Measurements from ENCODE around the gene FCSK.
"Not testable (repeated sequence)": the region's sequence is repeated elsewhere in the genome, so short reads cannot be mapped to it uniquely, and the experiment has no call there.

Gene FCSK

DNA sequence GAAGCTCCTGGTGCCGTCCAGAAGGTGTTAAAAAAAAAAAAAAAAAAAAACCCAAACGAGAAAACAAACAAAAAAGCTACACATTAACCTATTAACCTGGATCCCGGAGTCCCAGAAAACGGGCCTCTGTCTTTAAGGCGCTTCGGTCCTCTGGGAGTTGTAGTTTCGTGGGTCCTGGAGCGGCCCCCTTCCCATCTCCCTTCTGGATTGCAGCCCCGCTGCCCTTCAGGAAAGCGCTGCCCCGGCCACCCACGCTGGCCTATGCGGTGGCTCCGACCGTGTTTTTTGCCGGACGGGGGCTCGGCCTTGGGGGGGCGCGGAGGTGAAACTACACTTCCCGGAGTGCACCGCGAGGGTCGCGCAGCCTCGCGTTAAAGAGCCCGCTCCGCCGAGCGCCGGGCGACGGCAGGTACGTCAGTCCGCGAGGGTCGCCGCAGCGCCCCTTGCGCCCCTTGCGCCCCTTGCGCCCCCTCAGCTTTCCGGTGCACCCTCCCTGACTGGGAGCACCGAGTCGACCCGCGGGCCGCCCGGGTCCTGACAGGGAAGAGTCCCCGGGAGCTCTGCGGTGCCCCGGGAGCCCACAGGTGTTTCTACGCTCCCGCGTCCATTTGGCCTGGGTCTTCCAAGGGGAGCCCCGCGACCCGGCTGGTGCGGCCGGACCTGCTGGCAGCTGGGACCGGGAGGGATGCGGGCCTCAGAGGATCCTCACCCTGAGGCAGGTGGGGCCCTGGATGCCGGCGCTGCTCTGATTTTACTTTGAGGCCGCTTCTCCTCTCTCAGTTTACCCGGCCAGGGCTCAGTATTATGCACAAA is at the start of gene FCSK:
Gene FCSK (plus strand): TSS at position 374 of the 813 bp plus-strand sequence. CDS start 8,596 bp downstream, outside the sequence.
- DNase-seq: peak; percentile 51

- DNase-seq: not testable (repeated sequence)
These were observed 48.3 kb upstream of the FCSK start for GRCh38 chr16:70406104-70406503.

DNA sequence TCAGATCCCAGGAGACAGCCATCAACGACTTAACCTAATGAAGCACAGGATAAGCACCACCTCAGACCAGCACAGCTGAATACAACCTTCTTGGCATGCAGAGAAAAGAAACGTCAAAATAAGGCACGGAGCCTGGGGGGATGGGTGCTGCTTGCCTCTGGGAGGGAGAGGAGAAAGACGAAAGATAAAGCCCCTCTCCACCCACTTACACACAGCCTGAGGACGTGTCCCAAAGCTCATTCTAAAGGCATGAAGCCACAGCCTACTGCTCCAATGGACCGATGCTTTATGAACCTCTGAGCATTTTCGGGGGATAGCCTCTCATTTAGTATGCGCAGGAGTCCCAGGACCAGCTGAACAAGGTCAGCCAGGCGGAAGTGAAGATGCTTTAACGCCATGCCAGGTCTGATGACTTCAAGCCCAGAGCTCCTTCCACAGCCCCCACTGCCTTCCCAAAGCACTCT is 46.6 kb upstream of the FCSK start:
- DNase-seq: no peak

- no peak for DNase-seq
These were observed 43.7 kb upstream of the FCSK start for GRCh38 chr16:70410734-70411133.

GRCh38 chr16:70412385-70412784 is 42.0 kb upstream of the FCSK start:
- DNase-seq: no peak

DNA sequence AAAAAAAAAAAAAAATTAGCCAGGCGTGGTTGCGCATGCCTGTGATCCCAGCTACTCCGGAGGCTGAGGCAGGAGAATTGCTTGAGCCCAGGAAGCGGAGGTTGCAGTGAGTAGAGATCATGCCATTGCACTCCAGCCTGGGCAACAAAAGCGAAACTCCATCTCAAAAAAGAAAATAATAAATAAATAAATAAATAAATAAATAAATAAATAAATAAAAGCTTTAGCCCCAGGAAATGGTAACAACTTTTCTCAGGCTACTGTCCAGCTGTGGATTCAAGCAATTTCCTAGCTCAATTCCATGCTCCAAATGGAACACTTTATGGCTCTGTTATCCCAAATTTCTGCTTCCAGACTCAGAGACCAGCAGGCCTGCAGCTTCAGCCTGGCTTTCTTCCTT is 40.8 kb upstream of the FCSK start:
- DNase-seq: not testable (repeated sequence)

DNA sequence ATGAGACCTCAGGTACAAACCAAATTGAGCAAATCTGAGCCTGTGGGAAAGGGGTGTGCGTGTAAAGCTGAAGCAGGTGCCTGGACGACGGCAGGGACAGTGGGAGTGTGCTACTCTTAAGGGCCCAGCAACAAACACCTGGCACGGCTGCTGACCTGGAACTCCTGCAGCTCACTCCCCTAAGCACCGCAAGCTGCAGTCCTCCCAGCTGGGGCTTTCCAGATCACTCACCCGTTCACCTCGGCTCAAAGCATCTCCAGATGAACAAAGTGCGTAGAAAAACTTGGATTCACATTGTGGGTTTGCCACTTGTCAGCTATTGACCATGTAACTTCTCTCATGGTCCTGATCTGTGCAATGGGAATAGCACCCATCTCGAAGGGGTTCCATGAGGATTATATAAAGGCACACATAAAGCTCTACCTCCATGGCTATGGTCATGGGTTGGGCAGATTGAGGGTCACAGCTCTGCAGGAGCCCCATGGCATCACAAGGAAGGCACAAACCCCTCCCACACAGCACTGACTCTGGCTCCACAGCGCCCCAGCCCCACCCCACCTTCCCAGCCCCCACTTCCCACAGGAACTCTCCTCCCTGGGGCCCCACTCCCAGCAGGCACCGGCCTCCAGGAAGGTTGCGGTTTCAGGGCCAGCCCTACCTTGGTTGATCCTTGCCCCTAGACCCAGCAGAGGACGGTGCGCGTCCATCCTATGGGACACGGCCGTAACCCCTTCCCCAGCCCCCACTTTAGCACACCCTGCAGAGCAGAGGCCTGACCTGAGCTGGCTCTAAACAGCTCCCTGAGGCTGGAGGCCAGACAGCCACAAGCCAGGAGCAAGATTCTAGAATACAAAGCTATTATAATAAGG is 37.4 kb upstream of the FCSK start:
- DNase-seq: no peak

DNA sequence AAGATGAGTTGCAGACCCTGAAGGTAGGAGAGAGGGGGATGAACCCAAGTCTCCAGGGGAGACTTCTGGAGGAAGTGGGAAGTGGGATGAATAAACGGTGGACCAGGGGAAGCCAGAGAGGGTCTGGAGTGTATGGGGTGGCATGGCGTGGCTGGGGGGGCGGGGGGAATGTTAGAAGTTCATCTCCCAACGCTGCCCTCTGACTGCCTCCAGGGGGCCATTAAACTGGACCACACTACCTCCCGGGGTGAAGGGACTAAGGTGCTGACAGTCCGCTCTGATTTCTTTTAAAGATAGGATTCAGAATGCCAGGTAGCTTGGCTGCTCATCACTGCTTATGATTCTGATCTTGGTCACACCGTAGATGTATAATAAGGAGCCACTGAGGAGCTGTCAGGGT is 36.7 kb upstream of the FCSK start:
- DNase-seq: no peak

- no peak for DNase-seq
These were observed 36.0 kb upstream of the FCSK start for GRCh38 chr16:70418274-70418992.

- DNase-seq: no peak
These were observed 35.4 kb upstream of the FCSK start for GRCh38 chr16:70418993-70419318.

DNA sequence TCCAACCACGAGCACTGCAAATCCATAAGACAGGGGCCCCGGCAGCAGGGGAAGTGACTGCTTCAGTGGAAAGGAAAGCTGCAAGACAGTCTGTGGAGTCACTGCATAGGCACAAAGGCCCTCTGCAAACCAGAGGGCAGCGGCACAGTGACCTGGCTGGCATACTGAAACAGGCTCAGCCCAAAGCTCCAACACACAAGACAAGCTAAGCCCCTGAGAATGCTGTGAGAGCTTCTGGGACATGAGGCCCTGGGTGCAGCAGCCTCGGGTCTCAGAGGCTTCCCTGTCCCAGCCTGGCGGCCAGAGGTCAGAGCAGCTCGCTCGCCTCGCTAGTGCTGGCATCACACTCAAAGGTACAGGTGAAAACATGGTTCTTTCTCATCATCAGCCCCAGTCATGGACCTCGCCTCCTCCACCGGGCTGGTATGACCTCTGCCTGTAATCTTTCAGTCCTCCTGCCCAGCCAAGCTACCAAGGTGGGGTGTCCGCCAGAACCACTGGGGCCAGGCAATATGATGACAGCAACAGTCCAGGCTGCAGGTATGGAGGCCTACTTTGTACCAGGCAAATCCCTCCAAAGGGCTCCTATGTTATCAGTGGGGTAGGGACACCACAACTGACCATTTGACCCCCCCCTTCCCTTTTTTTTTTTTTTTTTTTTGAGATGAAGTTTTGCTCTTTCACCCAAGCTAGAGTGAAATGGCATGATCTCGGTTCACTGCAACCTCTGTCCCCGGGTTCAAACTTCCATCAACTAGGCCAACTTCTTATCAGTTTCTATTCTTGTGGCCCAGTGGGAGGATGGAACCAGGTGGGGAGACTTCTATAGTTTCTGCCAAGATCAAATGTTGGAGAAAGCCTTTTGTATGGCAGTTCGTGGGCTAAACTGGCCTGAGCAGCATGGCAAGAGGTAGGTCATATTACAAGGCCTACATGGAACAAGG is 34.7 kb upstream of the FCSK start:
- no peak for DNase-seq

- no peak for DNase-seq
These were observed 33.4 kb upstream of the FCSK start for GRCh38 chr16:70421014-70421413.

- DNase-seq: no peak
These were observed 32.7 kb upstream of the FCSK start for GRCh38 chr16:70421473-70422311.

DNA sequence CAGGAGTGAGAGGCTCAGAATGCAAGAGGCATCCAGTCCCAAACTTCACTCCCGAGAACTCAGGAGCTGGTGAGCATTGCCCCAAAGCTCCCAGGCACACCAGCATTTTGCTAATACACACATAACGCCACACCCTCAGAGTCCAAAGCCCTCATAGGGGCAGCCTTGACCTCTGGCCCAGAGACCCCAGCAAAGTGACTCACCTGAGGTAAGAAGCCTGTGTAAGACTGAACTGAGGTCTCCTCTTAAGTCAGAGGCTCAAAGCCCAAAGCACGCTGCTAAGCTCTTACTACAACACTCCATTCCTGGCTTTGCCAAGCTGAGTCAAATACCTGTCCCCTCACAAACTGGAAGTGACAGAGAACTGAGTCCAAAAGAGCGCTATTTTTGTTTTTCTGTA is 31.9 kb upstream of the FCSK start:
- DNase-seq: no peak

GRCh38 chr16:70427786-70428177 is 26.6 kb upstream of the FCSK start:
- DNase-seq: no peak

DNA sequence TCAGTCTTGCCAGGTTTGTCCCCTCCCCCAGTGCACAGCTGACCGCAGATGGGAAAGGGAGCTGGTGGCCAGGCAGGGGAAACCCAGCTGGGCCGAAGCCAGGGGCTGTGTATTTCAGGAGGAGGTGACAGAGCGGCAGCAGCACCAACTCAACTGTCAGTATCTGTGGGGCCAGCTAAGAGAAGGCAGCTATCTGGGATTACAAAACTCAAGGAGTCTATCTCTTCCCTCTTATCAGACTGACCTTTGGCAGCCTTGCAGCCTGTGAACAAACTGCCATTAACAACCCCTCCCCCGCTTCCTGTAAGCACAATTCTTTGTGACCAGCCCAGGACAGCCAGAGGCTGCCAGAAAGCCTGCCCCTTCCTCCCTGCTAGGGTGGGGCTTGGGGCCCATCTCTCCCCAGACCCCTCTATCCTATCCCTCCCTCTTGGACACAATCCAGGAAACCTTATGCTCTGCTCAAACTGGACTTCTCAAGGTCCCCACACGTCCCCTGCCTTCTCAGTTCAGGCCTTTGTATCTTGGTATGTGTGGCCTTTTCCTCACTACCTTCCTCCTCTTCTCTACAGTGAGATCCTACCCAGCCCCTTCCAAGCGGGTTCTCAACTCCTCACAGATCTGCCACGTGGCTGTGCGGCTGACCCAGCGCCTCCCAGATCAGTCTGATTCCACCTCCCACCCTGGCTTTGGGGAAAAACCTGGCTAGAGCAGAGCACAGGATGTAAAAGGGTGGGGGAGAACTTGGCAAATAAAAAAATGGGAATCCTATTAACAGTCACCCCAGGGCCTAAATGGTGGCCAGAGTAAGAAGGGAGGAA is 26.0 kb upstream of the FCSK start:
- no peak for DNase-seq

DNA sequence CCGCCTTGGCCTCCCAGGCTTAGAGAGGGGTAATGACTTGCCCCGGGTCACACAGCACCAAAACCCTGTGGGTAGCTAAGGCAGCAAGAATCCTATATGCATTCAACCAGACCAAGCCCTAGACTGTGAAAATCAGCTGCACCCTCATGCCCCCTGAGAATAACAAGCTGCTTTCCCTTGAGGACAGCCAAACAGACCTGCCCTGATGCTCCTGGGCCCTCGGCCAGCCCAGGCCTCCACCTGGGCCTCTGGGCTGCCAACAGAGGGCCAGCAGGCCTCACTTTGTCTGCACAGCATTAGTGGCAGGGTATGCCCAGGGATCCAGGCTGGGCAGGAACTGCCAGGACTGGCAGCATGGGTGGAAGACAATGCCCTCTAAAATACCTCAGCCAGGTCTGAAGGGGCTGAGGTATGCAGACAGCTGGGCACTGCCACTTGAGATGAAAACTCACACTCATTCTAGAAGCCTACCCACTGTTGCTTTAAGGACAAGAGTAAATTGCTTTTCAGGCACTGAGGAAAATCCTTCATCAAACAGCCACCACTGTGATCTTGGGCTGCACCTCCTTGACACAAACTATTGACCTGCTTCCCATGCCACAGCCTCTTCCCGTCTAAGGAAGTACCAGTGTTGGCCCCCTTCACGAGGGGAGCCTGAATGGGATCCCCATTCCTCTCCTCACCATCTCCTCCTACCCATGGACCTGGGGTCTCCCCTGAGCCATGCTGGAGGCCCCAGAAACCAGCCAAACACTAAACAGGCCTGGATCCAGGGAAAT is 24.3 kb upstream of the FCSK start:
- no peak for DNase-seq

DNA sequence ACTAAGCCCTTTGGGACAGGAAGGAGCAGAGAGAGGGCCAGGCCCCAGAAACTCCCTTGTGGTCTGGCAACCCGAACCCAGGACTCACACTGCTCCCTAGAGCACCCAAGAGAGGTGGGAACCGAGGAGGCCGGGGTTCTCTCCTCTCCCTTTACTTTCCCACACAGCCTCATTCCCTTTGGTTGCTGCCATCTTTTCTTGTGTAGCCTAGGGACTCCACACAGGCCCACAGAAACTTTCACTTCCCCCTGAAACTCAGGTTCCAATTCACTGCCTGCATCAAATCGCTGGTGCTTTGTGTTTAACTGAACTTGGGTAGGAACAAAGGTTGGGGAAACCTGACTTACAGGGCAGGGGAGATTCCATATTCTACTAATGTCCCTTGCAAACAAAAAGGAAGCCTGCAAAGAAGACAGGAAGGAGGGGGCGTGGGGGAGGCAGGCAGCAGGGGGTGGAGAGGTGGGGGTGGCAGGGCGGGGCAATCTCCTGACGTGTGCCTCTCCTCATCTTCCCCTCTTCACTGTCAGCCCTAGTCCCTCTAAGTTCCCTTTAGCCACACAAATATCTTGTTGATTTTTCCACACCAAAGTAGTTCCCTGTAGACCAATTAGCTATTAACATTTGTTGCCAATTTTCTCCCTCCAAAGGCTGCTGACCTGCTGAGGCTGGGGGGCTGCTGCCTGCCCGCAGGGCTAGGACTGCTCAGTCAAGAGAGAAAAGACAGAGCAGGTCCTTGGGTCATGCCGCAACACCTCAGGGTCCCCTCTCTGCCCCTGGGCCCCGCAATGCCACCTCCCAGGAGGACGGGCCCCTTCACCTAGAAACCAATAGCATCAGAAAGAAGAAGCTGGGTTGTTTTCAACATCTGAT is 23.5 kb upstream of the FCSK start:
- DNase-seq: no peak

DNA sequence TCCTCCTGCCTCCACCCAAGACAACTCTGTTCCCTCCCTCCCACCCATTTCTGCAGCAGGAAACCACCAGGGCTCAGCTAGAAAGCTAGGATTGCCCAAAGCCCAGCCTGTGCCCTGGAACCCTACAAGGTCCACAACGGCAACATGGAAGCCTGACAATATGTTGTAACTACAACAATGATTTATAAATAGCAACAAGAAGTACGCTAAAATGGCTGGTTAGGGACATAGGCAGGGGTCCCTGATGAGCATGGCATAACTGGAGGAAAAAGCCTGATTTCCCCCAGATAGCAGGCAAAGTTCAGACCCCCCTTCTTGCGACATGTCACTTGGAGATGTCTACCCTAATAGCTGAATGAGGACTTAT is 22.1 kb upstream of the FCSK start:
- no peak for DNase-seq
